ENCODE measurements around the gene AP5Z1.

AP5Z1 gene

GRCh38 chr7:4782333-4783291 lies 7.2 kb downstream of the AP5Z1 start:
- Histone ChIP-seq H3K4me1 (ENCODE audit: insufficient read depth, low read length, severe bottlenecking) (no peaks in the 10 kb centered on the region), H3K4me3 (ENCODE audit: low read depth, low read length, poor library complexity, severe bottlenecking) (no peak overlapping the region), H3K36me3 (ENCODE audit: insufficient read depth, low read length) (peaks cover 45% of the 10 kb centered on the region), H3F3A (ENCODE audit: insufficient read depth, low read length) (no peaks in the 10 kb centered on the region), H3K9ac (ENCODE audit: low read length) (no peak overlapping the region), H3K9me2 (ENCODE audit: low read depth, low read length) (no peaks in the 10 kb centered on the region), H3K27ac (ENCODE audit: low read depth, low read length, poor library complexity, severe bottlenecking) (no peak overlapping the region), H4K20me1 (ENCODE audit: insufficient read depth, low read length) (no peaks in the 10 kb centered on the region), H3K9me3 (ENCODE audit: low read length) (no peaks in the 10 kb centered on the region), H3K4me2 (ENCODE audit: low read length) (no peak overlapping the region), H3K79me2 (ENCODE audit: insufficient read depth, low read length) (no peaks in the 10 kb centered on the region), H2AFZ (ENCODE audit: low read length) (no peak overlapping the region), H3K27me3 (ENCODE audit: insufficient read depth, low read length) (no peaks in the 10 kb centered on the region)
- no peak for TF ChIP-seq CTCF (IDR thresholded peaks at IDR 0.05; ENCODE audit: low read length)
- no peak for TF ChIP-seq EZH2 (IDR thresholded peaks at IDR 0.05; ENCODE audit: borderline replicate concordance, low read length)

DNA sequence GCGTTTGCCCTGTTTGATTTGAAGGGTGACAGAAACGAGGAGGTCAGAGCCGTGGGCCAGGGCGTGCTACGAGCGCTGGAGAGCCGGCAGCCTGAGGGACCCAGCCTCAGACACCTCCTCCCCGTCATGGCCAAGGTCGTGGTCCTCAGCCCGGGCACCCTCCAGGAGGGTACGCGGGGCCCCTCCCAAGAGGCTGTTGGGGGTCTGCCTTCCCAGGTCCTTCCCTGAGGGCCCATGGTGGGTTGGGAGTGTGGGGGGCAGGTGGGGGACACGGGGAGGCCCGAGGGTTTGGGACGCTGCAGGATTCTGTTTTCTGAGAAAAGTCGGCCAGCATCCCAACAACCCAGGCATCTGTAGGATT lies 7.8 kb downstream of the AP5Z1 start:
- H3K36me3 ChIP-seq (ENCODE audit: insufficient read depth, low read length): peaks cover 52% of the 10 kb centered on the region
- TF ChIP-seq CTCF (IDR thresholded peaks at IDR 0.05; ENCODE audit: low read length) (no peak), EZH2 (IDR thresholded peaks at IDR 0.05; ENCODE audit: borderline replicate concordance, low read length) (no peak)
- no peaks in the 10 kb centered on the region for H3F3A ChIP-seq (ENCODE audit: insufficient read depth, low read length)
- no peaks in the 10 kb centered on the region for H3K9me2 ChIP-seq (ENCODE audit: low read depth, low read length)
- H4K20me1 ChIP-seq (ENCODE audit: insufficient read depth, low read length): no peaks in the 10 kb centered on the region
- no peaks in the 10 kb centered on the region for H3K9me3 ChIP-seq (ENCODE audit: low read length)
- no peak overlapping the region for H3K4me3 ChIP-seq (ENCODE audit: low read depth, low read length, poor library complexity, severe bottlenecking)
- no peak overlapping the region for H3K9ac ChIP-seq (ENCODE audit: low read length)
- H3K79me2 ChIP-seq (ENCODE audit: insufficient read depth, low read length): no peaks in the 10 kb centered on the region
- no peaks in the 10 kb centered on the region for H3K27me3 ChIP-seq (ENCODE audit: insufficient read depth, low read length)
- H2AFZ ChIP-seq (ENCODE audit: low read length): no peak overlapping the region
- H3K4me1 ChIP-seq (ENCODE audit: insufficient read depth, low read length, severe bottlenecking): no peaks in the 10 kb centered on the region
- H3K4me2 ChIP-seq (ENCODE audit: low read length): no peak overlapping the region
- H3K27ac ChIP-seq (ENCODE audit: low read depth, low read length, poor library complexity, severe bottlenecking): no peak overlapping the region

GRCh38 chr7:4783762-4784351 lies 8.4 kb downstream of the AP5Z1 start:
- no peaks in the 10 kb centered on the region for H3K4me1 ChIP-seq (ENCODE audit: insufficient read depth, low read length, severe bottlenecking)
- H3K9me3 ChIP-seq (ENCODE audit: low read length): no peaks in the 10 kb centered on the region
- no peaks in the 10 kb centered on the region for H3K79me2 ChIP-seq (ENCODE audit: insufficient read depth, low read length)
- no peaks in the 10 kb centered on the region for H3F3A ChIP-seq (ENCODE audit: insufficient read depth, low read length)
- no peaks in the 10 kb centered on the region for H3K27me3 ChIP-seq (ENCODE audit: insufficient read depth, low read length)
- peaks cover 58% of the 10 kb centered on the region for H3K36me3 ChIP-seq (ENCODE audit: insufficient read depth, low read length)
- no peak for TF ChIP-seq EZH2 (IDR thresholded peaks at IDR 0.05; ENCODE audit: borderline replicate concordance, low read length)
- TF ChIP-seq CTCF (IDR thresholded peaks at IDR 0.05; ENCODE audit: low read length): no peak
- H3K4me2 ChIP-seq (ENCODE audit: low read length): no peak overlapping the region
- H4K20me1 ChIP-seq (ENCODE audit: insufficient read depth, low read length): no peaks in the 10 kb centered on the region
- no peak overlapping the region for H3K4me3 ChIP-seq (ENCODE audit: low read depth, low read length, poor library complexity, severe bottlenecking)
- H3K27ac ChIP-seq (ENCODE audit: low read depth, low read length, poor library complexity, severe bottlenecking): no peak overlapping the region
- no peaks in the 10 kb centered on the region for H3K9me2 ChIP-seq (ENCODE audit: low read depth, low read length)
- H3K9ac ChIP-seq (ENCODE audit: low read length): no peak overlapping the region
- H2AFZ ChIP-seq (ENCODE audit: low read length): no peak overlapping the region

Data from OCI-LY1 (cell line).